ENCODE results near the gene KLF13. TPM values are rescaled to one million over a fixed set of nuclear protein-coding genes. Genes with fewer than 3 reads are reported as not detected.

The KLF13 gene
- total and polyA plus RNA-seq, 10 of the 15 experiments (the other 5 are each of a cell fraction or from before 2014, with no cell fraction given), result 20.3 to 109 (median 51.4) TPM

DNA sequence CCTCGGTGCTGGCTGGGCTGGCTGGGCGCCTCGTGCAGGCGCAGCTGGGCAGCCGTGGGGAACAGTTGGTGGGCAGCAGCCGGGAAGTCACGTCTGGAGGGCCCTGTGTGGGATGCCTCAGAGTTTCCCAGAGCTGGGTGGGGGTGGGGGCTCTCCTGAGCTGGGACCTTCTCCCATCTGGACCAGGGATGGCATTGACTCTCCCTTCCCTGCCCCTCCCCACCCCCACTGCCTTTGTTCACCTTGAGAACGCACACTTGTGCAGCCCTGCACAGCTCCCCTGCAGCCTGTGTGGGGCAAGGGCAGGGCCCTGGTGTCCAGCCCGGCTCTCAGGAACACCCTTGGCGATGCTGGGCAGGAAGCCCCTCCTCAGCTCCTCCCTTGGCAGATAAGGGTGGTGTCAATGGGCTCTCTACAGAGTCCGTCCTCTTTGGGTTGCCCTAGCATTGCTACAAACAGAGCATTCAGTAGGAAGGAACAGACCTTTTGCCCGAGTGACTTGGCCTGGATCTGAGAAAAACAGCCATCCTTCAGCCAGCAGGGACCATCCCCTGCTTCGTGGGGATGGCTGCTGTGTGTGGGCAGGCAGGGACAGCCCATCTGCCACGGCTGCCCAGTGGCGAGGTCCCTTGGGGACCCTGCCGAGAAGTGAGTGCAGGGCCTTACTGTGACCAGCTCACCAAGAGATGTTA is 25.5 kb upstream of the KLF13 start:
- no peaks in the 10 kb centered on the region for H4K20me1 ChIP-seq (ENCODE audit: control insufficient read depth, insufficient read depth)
- H3K4me2 ChIP-seq (ENCODE audit: control insufficient read depth, insufficient read depth), result no peak overlapping the region
- H3K27me3 ChIP-seq (replicated peaks in 1 of 2; ENCODE audit: control insufficient read depth in 2 of 2, insufficient read depth in 2 of 2, low read length in 1 of 2), result no peaks in the 10 kb centered on the region
- no peak overlapping the region for H3K27ac ChIP-seq (ENCODE audit: control insufficient read depth, insufficient read depth)
- ATAC-seq (peak; percentile 32), DNase-seq (ENCODE audit: low read depth, low spot score) (no peak), FAIRE-seq (no peak)
- H2AFZ ChIP-seq (ENCODE audit: control insufficient read depth, low read depth, low read length), result peak overlapping the region; percentile 20
- RAD21 ChIA-PET (ENCODE audit: unreplicated experiment), result interaction anchor here (0.9 to 1.4 kb wide), 4 partner anchors 15 to 73 kb away, joined by 3 to 5 read pairs (median 3); no protein-coding TSS in a partner anchor
- H3K36me3 ChIP-seq (ENCODE audit: control insufficient read depth in 2 of 2, insufficient read depth in 2 of 2, low read length in 1 of 2), result no peaks in the 10 kb centered on the region
- H3K4me1 ChIP-seq (ENCODE audit: control insufficient read depth, insufficient read depth, low read length), result peaks cover 11% of the 10 kb centered on the region
- SMC1A ChIA-PET (ENCODE audit: uncharacterized antibody, unreplicated experiment), result interaction anchor here (1.1 to 1.2 kb wide), 2 partner anchors 23 to 59 kb away, joined by 3 to 4 read pairs; no protein-coding TSS in a partner anchor
- POLR2A ChIA-PET, result interaction anchor here (0.8 kb wide), 1 partner anchor 15 kb away, joined by 3 read pairs; no protein-coding TSS in a partner anchor
- 0 out of 2 replicates have a peak, but pooled peaks have one; percentile 15 for TF ChIP-seq IKZF1 (conservative IDR thresholded peaks at IDR 0.05)
- TF ChIP-seq PKNOX1 (IDR thresholded peaks at IDR 0.05), result no peak
- TF ChIP-seq, protein P1, sequence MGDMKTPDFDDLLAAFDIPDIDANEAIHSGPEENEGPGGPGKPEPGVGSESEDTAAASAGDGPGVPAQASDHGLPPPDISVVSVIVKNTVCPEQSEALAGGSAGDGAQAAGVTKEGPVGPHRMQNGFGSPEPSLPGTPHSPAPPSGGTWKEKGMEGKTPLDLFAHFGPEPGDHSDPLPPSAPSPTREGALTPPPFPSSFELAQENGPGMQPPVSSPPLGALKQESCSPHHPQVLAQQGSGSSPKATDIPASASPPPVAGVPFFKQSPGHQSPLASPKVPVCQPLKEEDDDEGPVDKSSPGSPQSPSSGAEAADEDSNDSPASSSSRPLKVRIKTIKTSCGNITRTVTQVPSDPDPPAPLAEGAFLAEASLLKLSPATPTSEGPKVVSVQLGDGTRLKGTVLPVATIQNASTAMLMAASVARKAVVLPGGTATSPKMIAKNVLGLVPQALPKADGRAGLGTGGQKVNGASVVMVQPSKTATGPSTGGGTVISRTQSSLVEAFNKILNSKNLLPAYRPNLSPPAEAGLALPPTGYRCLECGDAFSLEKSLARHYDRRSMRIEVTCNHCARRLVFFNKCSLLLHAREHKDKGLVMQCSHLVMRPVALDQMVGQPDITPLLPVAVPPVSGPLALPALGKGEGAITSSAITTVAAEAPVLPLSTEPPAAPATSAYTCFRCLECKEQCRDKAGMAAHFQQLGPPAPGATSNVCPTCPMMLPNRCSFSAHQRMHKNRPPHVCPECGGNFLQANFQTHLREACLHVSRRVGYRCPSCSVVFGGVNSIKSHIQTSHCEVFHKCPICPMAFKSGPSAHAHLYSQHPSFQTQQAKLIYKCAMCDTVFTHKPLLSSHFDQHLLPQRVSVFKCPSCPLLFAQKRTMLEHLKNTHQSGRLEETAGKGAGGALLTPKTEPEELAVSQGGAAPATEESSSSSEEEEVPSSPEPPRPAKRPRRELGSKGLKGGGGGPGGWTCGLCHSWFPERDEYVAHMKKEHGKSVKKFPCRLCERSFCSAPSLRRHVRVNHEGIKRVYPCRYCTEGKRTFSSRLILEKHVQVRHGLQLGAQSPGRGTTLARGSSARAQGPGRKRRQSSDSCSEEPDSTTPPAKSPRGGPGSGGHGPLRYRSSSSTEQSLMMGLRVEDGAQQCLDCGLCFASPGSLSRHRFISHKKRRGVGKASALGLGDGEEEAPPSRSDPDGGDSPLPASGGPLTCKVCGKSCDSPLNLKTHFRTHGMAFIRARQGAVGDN (IDR thresholded peaks at IDR 0.05), result no peak
- TF ChIP-seq GATAD2B (conservative IDR thresholded peaks at IDR 0.05; ENCODE audit: low read depth), result 0 out of 2 replicates have a peak, but pooled peaks have one; percentile 32
- peak; percentile 83 for TF ChIP-seq MEF2B (IDR thresholded peaks at IDR 0.05; ENCODE audit: partially characterized antibody, poor library complexity, severe bottlenecking)
- 0 out of 2 replicates have a peak, but pooled peaks have one; percentile 11 for TF ChIP-seq DPF2 (IDR thresholded peaks at IDR 0.05)
- TF ChIP-seq, protein P2, sequence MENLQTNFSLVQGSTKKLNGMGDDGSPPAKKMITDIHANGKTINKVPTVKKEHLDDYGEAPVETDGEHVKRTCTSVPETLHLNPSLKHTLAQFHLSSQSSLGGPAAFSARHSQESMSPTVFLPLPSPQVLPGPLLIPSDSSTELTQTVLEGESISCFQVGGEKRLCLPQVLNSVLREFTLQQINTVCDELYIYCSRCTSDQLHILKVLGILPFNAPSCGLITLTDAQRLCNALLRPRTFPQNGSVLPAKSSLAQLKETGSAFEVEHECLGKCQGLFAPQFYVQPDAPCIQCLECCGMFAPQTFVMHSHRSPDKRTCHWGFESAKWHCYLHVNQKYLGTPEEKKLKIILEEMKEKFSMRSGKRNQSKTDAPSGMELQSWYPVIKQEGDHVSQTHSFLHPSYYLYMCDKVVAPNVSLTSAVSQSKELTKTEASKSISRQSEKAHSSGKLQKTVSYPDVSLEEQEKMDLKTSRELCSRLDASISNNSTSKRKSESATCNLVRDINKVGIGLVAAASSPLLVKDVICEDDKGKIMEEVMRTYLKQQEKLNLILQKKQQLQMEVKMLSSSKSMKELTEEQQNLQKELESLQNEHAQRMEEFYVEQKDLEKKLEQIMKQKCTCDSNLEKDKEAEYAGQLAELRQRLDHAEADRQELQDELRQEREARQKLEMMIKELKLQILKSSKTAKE (IDR thresholded peaks at IDR 0.05; ENCODE audit: low read depth, poor library complexity, severe bottlenecking), result no peak
- 47% methylated on average over 15 of the region's 16 CpGs for WGBS (ENCODE audit: insufficient coverage, insufficient replicate concordance, low lambda C conversion rate, missing lambda C conversion rate)
- H3K9ac ChIP-seq (ENCODE audit: control insufficient read depth, insufficient read depth, low read length), result no peak overlapping the region
- no peaks in the 10 kb centered on the region for H3K79me2 ChIP-seq (ENCODE audit: control insufficient read depth, insufficient read depth, low read length)
- H3K9me3 ChIP-seq (replicated peaks; ENCODE audit: control insufficient read depth, insufficient read depth, low read length), result no peaks in the 10 kb centered on the region
- no peak overlapping the region for H3K4me3 ChIP-seq
- CTCF ChIA-PET, result interaction anchor here (0.6 to 1.0 kb wide), 3 partner anchors 38 to 89 kb away, joined by 3 to 5 read pairs (median 4); no protein-coding TSS in a partner anchor
- in situ Hi-C loops (cut with MboI), result no loop called here
- intact Hi-C loops (cut with micrococcal nuclease; ENCODE audit: unreplicated experiment), result no loop called here
- BruUV-seq (replicated peaks), result no TSS peak
